BLaER1 treated with 17β-estradiol and CSF1 and Interleukin-3, amounts not matched to agents 10 nM and 100 nM (cell line): ENCODE data around the gene CDK12.
"Not testable (repeated sequence)": the region's sequence is repeated elsewhere in the genome, so short reads cannot be mapped to it uniquely, and the experiment has no call there.

Experiments
- H3K27ac ChIP-seq, 11 experiments: shearing (Covaris generic); formaldehyde crosslinking; 2 replicates each; pipeline ENCODE4 v1.8.1; 2022
- H3K27me3 ChIP-seq, 11 experiments: shearing (Covaris generic); formaldehyde crosslinking; 2 replicates each; pipeline ENCODE4 v1.8.1; 2022
- H3K36me3 ChIP-seq, 11 experiments: shearing (Covaris generic); formaldehyde crosslinking; 2 replicates each; pipeline ENCODE4 v1.8.1; 2022
- H3K4me1 ChIP-seq, 10 experiments: shearing (Covaris generic); formaldehyde crosslinking; 2 replicates each; pipeline ENCODE4 v1.8.1; 2022
- H3K4me2 ChIP-seq, 11 experiments: shearing (Covaris generic); formaldehyde crosslinking; 2 replicates each; pipeline ENCODE4 v1.8.1; 2022
- H3K4me3 ChIP-seq, 10 experiments: shearing (Covaris generic); formaldehyde crosslinking; 2 replicates each; pipeline ENCODE4 v1.8.1; 2022
- H3K9ac ChIP-seq, 11 experiments: shearing (Covaris generic); formaldehyde crosslinking; 2 replicates each; pipeline ENCODE4 v1.8.1; 2022
- H3K9me3 ChIP-seq, 11 experiments: shearing (Covaris generic); formaldehyde crosslinking; replicated peaks in 1 of 11; 2 replicates each; pipeline ENCODE4 v1.8.1; 2022
- H4K20me1 ChIP-seq, 11 experiments: shearing (Covaris generic); formaldehyde crosslinking; 2 replicates each; pipeline ENCODE4 v1.8.1; 2022
- Cebpa-rat ChIP-seq, 11 experiments: shearing (Covaris generic); IDR thresholded peaks; 2 replicates each; pipeline ENCODE4 v1.8.1; 2022

Gene CDK12

DNA sequence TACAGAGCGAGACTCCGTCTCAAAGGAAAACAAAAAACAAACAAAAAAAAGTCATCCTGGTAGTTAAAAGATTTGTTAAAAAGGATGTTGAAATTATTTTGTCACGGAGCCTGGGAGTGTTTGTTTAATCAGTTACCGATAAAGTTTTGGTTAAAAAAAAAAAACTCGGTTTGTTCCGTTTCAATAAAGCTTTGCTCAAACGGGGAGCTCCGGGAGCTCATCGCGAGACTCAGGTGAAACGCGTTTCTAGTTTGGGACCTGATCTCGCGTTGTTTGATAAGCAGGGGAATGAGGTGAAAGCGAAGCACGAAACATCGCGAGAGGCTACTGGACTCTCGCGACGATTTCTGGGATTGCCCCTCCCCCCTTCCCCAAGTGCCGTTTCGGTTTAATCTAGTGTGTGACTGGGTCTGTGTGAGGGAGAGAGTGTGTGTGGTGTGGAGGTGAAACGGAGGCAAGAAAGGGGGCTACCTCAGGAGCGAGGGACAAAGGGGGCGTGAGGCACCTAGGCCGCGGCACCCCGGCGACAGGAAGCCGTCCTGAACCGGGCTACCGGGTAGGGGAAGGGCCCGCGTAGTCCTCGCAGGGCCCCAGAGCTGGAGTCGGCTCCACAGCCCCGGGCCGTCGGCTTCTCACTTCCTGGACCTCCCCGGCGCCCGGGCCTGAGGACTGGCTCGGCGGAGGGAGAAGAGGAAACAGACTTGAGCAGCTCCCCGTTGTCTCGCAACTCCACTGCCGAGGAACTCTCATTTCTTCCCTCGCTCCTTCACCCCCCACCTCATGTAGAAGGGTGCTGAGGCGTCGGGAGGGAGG is at the start of gene CDK12:
Gene CDK12, plus strand, starts transcription at position 374 of the 813 bp plus-strand sequence. CDS start 586 bp downstream, outside the sequence.
- peak within 1 kb of the TSS; percentile 76 to 99 (median 88) for H3K4me2 ChIP-seq
- peak within 1 kb of the TSS; percentile 98 to 100 (median 100) for H3K9ac ChIP-seq
- H3K27me3 ChIP-seq, result no peaks in the 10 kb centered on the region
- no peak for TF ChIP-seq Cebpa-rat (IDR thresholded peaks at IDR 0.05)
- H3K9me3 ChIP-seq, result peaks cover 0 to 5% (median 0%) of the 10 kb centered on the region in 11 experiments; a peak in 1 of 22 replicates
- H3K27ac ChIP-seq, result peak within 1 kb of the TSS; percentile 97 to 100 (median 99)
- peak within 1 kb of the TSS; percentile 82 to 98 (median 90) for H3K4me3 ChIP-seq
- H3K4me1 ChIP-seq, result peaks cover 20 to 29% (median 24%) of the 10 kb centered on the region in 10 experiments
- H4K20me1 ChIP-seq, result peaks cover 36 to 45% (median 44%) of the 10 kb centered on the region in 11 experiments
- H3K36me3 ChIP-seq, result peaks cover 0 to 26% (median 16%) of the 10 kb centered on the region in 11 experiments; a peak in 16 of 22 replicates

DNA sequence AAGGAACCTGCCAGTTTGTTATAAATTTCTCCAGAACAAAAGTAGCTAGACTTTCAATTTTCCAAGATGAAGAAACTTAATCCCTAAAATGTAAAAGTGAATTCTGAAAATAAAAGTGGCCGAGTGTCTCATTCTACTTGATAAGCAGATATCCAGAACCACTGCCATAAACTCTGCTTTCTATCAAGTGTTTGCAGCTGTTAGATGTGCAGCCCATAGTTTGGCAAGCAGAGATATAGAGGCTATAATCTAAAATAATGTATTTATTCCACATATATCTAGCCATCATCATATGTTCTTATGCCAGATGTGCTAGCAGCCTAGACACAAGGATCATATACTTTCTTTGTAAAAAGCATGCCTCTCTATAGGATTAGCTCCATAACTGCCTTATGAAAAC is 45.1 kb upstream of the CDK12 start:
- H3K4me2 ChIP-seq, result no peak overlapping the region
- no peak for TF ChIP-seq Cebpa-rat (IDR thresholded peaks at IDR 0.05)

DNA sequence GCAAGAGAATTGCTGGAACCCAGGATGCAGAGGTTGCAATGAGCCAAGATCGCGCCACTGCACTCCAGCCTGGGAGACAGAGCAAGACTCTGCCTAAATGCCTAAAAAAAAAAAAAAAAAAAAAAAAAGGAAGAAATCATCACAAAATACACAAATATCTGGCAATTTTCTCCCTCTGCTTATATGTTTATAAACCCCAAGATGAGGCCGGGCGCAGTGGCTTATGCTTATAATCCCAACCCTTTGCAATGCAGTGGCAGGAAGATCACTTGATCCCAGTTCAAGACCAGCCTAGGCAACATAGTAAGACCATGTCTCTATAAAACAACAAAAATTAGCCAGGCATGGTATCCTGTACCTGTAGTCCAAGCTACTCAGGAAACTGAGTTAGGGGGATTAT is 31.7 kb upstream of the CDK12 start:
- H3K36me3 ChIP-seq, result peaks cover 97 to 100% (median 100%) of the 10 kb centered on the region in 11 experiments
- no peaks in the 10 kb centered on the region for H3K9me3 ChIP-seq
- no peaks in the 10 kb centered on the region for H3K27me3 ChIP-seq
- peaks cover 0 to 21% (median 10%) of the 10 kb centered on the region in 11 experiments; a peak in 10 of 22 replicates for H4K20me1 ChIP-seq
- H3K4me1 ChIP-seq, result no peaks in the 10 kb centered on the region
- TF ChIP-seq Cebpa-rat (IDR thresholded peaks at IDR 0.05), result no peak
- no peak overlapping the region for H3K4me2 ChIP-seq
- no peak overlapping the region for H3K27ac ChIP-seq
- no peak overlapping the region for H3K4me3 ChIP-seq
- H3K9ac ChIP-seq, result no peak overlapping the region

More for the DNA sequence above, 45.1 kb upstream of the CDK12 start:
- Histone ChIP-seq H3K27ac (no peak overlapping the region), H3K27me3 (no peaks in the 10 kb centered on the region), H3K4me3 (no peak overlapping the region), H4K20me1 (peaks cover 0 to 20% (median 6%) of the 10 kb centered on the region in 11 experiments; a peak in 9 of 22 replicates), H3K4me1 (no peaks in the 10 kb centered on the region), H3K36me3 (peaks cover 95 to 100% (median 99%) of the 10 kb centered on the region in 11 experiments), H3K9me3 (no peaks in the 10 kb centered on the region), H3K9ac (no peak overlapping the region)

DNA sequence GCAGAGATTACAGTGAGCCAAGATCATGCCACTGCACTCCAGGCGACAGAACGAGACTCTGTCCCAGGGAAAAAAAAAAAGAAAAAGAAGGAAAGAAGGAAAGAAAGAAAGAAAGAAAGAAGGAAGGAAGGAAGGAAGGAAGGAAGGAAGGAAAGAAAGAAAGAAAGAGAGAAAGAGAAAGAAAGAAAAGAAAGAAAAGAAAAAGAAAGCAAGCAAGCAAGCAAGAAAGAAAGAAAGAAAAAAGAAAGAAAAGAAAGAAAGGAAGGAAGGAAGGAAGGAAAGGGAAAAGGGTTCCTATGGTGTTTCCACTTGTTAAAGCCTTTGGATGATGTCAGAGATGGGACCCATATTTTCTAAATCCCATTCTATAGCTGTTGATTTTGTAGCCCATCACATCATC is 21.4 kb upstream of the CDK12 start:
- H3K27me3 ChIP-seq, H3K4me1 ChIP-seq, H3K4me2 ChIP-seq, H3K9me3 ChIP-seq, H3K27ac ChIP-seq, H3K4me3 ChIP-seq: not testable (repeated sequence)
- Histone ChIP-seq H3K36me3 (peaks cover 95 to 100% (median 100%) of the 10 kb centered on the region in 11 experiments), H3K9ac (0 out of 22 replicates have a peak overlapping the region, but pooled peaks of 1 of the 11 experiments have one; percentile 18), H4K20me1 (peaks cover 0 to 63% (median 32%) of the 10 kb centered on the region in 11 experiments; a peak in 14 of 22 replicates)

DNA sequence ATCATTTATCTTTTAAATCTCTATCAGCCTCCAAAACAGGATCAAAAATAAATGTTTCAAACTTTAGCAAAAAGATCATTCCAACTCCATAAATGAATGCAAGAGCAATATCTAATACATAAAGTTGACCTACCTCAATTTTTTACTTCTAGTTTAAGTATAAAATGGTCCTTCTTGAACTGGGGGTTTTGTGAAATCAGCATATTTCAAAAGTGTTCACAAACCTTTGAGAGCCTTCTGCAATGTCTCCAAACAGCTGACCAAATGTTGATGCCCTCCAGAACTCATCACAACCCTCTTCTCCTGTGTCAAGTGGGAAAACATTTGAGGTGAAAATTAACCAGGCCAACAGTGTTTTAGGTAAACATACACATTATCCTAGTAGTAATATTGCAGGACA is 18.0 kb upstream of the CDK12 start:
- Histone ChIP-seq H4K20me1 (peaks cover 0 to 73% (median 51%) of the 10 kb centered on the region in 11 experiments; a peak in 14 of 22 replicates), H3K36me3 (peaks cover 98 to 100% (median 100%) of the 10 kb centered on the region in 11 experiments), H3K9me3 (no peaks in the 10 kb centered on the region)

DNA sequence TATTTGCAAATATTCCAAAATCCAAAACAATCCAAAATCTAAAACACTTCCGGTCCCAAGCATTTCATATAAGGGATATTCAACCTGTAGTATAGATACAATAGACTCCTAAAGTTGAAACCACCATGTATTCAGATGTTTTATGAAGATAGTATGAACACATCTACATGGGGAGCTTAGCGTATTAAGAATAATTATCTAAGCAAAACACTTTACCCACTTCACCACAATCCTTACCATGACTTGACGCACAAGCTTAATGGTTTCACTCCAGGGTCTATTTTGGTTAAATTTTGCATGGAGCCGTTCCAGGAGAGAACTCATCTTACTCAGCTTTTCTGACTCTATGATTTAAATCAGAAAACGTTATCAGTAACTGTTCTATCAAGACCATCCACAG is 13.7 kb upstream of the CDK12 start:
- H3K4me2 ChIP-seq, result no peak overlapping the region
- H3K36me3 ChIP-seq, result peaks cover 57 to 75% (median 66%) of the 10 kb centered on the region in 11 experiments
- H3K27ac ChIP-seq, result no peak overlapping the region
- no peaks in the 10 kb centered on the region for H3K27me3 ChIP-seq
- H4K20me1 ChIP-seq, result peaks cover 0 to 68% (median 45%) of the 10 kb centered on the region in 11 experiments; a peak in 14 of 22 replicates
- H3K9me3 ChIP-seq, result no peaks in the 10 kb centered on the region
- no peak overlapping the region for H3K4me3 ChIP-seq
- TF ChIP-seq Cebpa-rat (IDR thresholded peaks at IDR 0.05), result no peak
- H3K9ac ChIP-seq, result peak overlapping the region in 6 of 11 experiments; percentile 23 to 99 (median 39); a peak in 4 of 22 replicates
- H3K4me1 ChIP-seq, result peaks cover 24 to 35% (median 31%) of the 10 kb centered on the region in 10 experiments

More for the DNA sequence above, 18.0 kb upstream of the CDK12 start:
- TF ChIP-seq Cebpa-rat (IDR thresholded peaks at IDR 0.05), result no peak
- H3K4me1 ChIP-seq, result peaks cover 0 to 5% (median 4%) of the 10 kb centered on the region in 10 experiments; a peak in 8 of 20 replicates
- H3K4me3 ChIP-seq, result no peak overlapping the region
- H3K27ac ChIP-seq, result no peak overlapping the region
- no peak overlapping the region for H3K9ac ChIP-seq
- H3K27me3 ChIP-seq, result no peaks in the 10 kb centered on the region
- no peak overlapping the region for H3K4me2 ChIP-seq

DNA sequence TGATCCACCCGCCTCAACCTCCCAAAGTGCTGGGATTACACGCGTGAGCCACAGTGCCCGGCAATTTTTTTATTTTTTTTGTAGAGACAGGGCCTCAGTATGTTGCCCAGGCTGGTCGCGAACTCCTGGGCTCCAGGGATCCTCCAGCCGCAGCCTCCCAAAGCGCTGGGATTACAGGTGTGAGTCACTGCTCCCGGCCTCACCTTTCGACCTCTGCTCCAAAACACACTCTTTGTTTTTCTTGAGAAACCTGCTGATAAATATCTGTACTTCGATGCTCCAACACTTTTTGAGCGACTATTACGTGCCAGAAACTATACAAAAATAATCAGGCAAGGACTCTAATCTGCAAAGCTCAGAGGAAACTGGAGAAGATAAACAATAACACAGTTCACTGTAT is 11.2 kb upstream of the CDK12 start:
- no peaks in the 10 kb centered on the region for H3K27me3 ChIP-seq

DNA sequence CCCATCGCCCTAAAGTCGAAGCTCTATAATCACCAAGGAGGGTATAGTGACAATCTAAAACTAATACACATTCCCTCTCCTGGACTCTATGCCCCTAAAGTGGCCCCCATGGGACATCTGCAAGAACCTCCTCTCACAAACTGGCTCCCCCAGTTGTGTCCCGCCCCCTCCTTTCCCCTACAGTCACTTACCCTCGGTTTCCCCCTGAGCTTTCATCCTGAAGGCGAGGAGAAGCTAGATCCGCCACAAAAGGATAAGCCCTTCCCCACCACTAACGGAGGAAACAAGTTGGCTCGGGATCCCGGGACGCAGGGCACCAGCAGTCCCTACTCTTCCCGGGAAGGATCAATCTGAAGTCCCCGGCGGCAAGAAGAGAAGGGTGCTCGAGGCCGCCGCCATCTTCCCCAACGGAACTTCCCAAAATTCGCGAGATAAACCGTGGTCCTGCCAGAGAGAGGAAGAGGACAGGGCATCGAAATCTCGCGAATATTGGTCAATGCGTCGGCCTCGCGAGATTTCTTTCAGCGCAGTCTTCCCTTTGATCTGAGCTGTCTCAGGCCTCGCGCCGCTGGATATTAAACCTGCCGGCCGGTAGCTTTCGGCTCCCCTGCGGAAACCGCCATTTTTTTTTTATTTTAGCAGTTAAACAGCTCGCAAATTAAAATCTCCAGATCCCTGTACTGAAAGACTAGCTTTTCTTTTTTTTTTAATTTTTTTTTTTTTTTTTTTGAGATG is 10.3 kb upstream of the CDK12 start, which contains the start of gene MED1:
Gene MED1, minus strand, starts transcription at position 417 of the 735 bp plus-strand sequence. Its CDS starts 201 bp downstream, at position 216.
- peak in 1 of 11 experiments; percentile 24; a peak in 1 of 22 replicates for TF ChIP-seq Cebpa-rat (IDR thresholded peaks at IDR 0.05)
- H3K4me1 ChIP-seq, result peaks cover 24 to 35% (median 31%) of the 10 kb centered on the region in 10 experiments
- peaks cover 0 to 42% (median 23%) of the 10 kb centered on the region in 11 experiments; a peak in 14 of 22 replicates for H4K20me1 ChIP-seq
- peak within 1 kb of the TSS; percentile 84 to 98 (median 94) for H3K27ac ChIP-seq
- H3K27me3 ChIP-seq, result no peaks in the 10 kb centered on the region
- H3K9ac ChIP-seq, result peak within 1 kb of the TSS; percentile 90 to 99 (median 96)
- H3K4me2 ChIP-seq, result peak within 1 kb of the TSS; percentile 81 to 96 (median 92)
- peaks cover 22 to 41% (median 32%) of the 10 kb centered on the region in 11 experiments for H3K36me3 ChIP-seq
- no peaks in the 10 kb centered on the region for H3K9me3 ChIP-seq
- H3K4me3 ChIP-seq, result peak within 1 kb of the TSS; percentile 78 to 87 (median 85)

More for the DNA sequence above, 11.2 kb upstream of the CDK12 start:
- Histone ChIP-seq H3K9ac (peak overlapping the region; percentile 90 to 99 (median 96)), H3K36me3 (peaks cover 32 to 51% (median 41%) of the 10 kb centered on the region in 11 experiments), H3K9me3 (no peaks in the 10 kb centered on the region), H3K4me3 (peak overlapping the region; percentile 78 to 87 (median 85)), H3K4me2 (peak overlapping the region; percentile 81 to 96 (median 92)), H3K27ac (peak overlapping the region; percentile 84 to 98 (median 94); a peak in 19 of 22 replicates), H4K20me1 (peaks cover 0 to 52% (median 32%) of the 10 kb centered on the region in 11 experiments; a peak in 14 of 22 replicates), H3K4me1 (peaks cover 24 to 35% (median 31%) of the 10 kb centered on the region in 10 experiments)
- no peak for TF ChIP-seq Cebpa-rat (IDR thresholded peaks at IDR 0.05)
